ENCODE data around the gene RGPD4.
"Not testable (repeated sequence)": the region's sequence is repeated elsewhere in the genome, so short reads cannot be mapped to it uniquely, and the experiment has no call there.

Gene RGPD4

DNA sequence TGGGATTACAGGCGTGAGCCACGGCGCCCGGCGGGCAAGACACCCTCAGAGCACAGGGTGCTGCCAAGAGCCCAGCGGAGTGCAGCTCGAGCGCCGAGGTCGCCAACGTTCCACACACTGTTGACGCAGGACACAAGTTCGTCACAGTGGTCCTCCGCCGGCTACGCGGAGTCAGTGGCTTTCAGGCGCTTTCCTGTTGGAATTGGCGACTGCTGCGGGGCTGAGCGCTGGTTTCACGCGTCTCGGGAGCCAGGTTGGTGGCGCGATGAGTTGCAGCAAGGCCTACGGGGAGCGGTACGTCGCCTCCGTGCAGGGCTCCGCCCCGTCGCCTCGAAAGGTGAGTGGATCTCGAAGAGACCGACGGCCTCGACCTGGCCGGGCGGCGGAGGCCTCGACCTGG, at the start of gene RGPD4:
Gene RGPD4 (plus strand): TSS at position 144 of the 400 bp plus-strand sequence. CDS start 122 bp downstream, at position 266.
- DNase-seq = not testable (repeated sequence)

GRCh38 chr2:107777974-107778373, 48.7 kb upstream of the RGPD4 start:
- no peak for DNase-seq

DNA sequence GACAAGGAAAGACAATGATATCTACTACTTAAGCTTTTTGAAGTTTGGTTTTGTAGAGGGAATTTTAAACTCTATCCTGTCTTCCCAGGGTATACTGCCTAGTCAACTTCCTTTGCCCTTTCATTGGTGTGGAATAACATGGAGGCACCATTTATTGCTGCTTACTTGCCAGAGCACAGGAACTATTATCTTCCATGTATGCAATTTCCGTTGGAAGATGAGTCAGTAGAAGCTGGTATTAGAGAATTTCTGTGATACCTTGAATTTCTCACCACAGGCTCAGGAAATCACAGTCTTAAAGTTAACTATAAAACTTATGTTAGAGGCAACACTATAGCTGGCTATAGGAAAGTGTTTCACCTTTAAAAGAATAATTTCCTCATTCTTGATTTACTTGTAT, 40.9 kb upstream of the RGPD4 start:
- no peak for DNase-seq

GRCh38 chr2:107790837-107791236, 35.9 kb upstream of the RGPD4 start:
- no peak for DNase-seq

- DNase-seq = no peak
Observed at GRCh38 chr2:107801498-107801897, 25.2 kb upstream of the RGPD4 start.

DNA sequence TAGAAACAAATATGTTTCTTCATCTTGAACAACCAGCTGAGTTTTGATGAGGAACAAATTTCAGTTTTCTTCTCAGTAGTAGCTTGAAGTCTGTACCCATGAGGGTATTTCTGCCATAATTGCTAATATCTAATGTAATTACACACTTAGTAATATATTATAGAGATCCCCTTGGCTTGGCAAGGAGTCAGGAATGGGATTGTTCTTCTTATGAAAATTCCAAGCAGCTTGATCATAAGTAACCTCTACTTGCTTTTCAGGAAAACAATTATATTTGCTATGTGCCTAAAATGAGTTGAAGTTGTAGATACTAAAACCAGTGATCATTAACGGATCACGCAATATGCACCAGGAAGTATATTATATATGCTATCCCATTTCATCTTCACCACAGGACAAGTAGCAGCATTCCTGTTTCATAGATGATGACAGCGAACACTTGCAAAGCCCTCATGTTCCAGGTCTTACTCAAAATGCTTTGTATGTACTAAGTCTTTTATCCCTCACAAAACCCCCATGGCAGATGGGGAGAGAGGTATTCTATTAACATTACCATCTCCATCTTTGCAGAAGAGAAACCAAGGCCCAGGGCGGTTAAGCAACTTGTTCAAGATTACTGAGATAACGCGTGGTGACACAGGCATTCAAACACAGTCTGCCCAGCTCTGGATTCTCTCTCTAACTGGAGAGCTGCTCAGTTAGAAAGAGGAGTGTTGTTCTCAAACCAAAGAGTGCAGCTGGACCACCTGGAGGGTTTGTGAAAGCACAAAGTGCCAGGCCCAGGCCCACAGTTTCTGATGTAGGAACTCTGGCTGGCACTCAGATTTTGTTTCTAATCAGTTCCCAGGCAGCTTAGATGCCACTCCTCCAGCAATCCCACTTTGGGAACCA, 21.8 kb upstream of the RGPD4 start:
- no peak for DNase-seq

DNA sequence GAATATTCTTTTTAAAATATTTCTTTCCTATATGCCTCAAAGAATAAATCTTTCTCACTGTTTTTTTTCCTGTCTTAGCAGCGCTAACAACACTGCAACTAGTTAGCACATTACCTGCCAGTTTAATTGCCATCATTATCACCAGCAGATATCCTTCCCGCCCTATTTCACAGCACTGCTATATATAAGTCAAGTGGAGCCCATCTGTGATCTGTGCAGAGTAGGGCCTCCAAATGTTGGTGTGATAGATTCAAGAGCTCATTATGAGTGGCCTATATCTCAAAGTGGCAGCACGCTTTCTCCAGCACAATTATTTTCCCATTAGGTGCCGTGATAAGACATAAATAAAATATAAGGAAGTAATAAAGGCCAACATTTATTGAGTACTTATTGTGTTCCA, 19.8 kb upstream of the RGPD4 start:
- DNase-seq = no peak

DNA sequence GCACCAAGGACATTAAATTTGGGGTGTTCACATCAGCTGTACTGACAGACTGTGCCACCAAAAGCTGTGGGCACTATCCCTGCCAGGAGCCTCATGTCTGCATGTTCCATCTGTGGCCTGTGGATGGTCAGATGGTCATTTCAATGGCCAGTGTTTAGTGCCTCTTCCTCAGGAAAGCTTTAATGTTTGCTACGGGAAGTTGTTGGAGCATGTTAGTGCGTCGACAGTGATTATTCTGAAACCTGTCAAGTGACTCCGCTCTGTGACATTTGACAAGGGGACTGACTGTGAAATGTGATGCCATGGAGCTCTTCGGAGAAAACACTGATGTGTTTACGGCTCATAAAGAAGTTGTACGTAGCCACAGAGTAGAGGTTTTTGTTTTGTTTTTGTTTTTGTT, 18.7 kb upstream of the RGPD4 start:
- no peak for DNase-seq

DNA sequence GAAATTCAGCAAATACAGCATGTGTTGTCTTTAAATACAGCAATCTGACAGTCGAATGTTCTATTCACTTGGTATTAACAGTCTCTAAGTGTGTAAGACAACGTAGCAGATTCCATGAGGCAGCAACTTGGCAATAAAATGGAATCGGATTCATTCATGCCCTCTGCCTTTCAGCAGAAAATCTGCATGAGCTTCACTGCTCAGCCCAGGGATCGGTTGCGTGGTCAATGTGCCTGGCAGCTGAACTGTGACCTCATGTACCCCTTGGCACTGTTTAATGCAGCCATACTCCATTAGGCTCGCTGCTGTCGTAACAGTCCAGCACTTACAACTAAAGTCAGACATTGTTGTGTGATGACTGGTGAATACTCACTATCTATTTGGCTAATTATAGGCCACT, 17.7 kb upstream of the RGPD4 start:
- no peak for DNase-seq

GRCh38 chr2:107809835-107810234, 16.9 kb upstream of the RGPD4 start:
- DNase-seq = no peak

- no peak for DNase-seq
Observed at GRCh38 chr2:107810734-107811133, 16.0 kb upstream of the RGPD4 start.

GRCh38 chr2:107811411-107811810, 15.3 kb upstream of the RGPD4 start:
- no peak for DNase-seq

DNA sequence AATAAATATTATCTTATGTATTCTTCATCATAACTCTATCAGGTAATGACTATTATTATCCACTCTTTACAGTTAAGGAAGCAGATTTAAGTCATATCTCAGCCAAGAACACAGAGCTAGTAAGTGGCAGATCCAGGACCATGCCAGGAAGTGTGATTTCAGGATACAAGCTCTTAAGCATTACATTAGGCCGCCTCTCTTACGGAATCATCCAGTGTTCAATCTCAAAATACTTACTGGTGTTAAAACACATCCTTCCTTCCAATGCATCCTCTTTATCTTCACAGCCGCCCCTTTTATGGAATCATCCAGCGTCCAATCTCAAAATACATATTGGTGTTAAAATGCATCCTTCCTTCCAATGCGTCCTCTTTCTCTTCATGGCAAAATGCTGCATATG, 14.7 kb upstream of the RGPD4 start:
- DNase-seq = no peak

DNA sequence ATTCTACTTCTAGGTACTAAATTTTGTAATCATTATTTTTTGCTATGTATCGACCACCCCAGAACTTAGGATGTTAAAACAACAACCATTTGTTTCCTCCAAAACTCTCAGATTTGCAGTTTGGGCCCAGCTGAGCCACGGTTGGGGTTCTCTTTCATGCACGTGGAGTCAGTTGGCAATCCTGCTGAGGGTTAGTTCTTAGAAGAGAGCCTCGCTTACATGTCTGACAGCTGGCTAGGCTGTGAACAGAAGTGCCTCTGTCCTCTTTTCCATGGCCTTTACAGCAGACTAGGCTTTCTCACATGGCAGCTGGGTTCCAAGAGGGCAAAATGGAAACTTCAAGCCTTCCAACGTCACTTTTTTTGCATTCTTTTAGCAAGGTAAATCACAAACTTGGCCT, 9.3 kb upstream of the RGPD4 start:
- no peak for DNase-seq

DNA sequence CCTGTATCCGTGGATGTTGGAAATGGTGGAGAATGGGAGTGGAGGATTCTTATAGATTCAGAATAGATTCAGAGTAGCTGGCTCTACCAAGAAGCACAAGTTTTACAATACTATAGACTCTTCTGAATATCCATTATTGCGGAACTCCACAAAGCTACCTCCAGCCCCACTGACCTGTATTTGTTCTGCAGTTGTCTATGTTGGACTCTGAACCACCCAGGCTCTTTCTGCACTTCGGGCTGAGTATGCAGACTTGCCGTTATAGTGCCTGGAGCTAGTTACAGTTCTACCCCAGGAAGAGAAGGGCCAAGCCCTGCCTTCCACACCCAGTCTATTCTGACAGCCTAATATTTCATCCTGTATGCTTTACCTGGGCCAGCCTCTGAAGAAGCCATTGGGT, 4.4 kb upstream of the RGPD4 start:
- DNase-seq = no peak

DNA sequence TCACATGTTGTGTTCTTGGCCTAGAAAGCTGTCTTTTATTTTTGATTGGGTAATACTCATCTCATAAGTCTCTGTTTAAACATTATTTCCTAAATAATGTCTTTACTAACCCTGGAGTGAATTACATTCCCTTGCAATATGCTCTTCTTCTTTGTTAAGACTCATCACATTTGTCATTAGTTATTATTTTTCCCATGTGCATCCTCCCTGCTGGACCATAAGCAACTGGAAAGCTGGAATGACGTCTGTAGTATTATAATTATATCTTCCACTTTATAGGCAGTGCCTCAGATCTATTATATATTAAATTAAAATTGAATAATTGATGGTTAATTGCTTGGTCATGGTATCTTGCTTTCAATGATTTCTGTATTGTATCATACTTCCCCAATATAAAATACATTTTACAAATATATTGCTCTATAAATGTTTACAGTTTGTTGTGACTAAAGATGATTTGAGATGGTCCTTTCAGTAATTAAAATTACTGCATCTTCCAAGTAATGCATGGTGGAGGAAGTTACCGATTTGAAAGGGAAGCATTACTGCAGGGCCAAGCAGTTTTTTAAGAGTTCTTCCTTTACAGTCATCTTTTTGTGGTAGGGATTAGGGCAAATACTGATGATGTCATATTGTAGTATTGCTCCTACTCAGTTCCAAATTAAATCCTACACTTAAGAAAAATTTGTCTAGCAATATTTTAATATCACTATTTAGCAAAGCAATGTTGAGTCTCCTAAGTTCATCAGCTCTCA, 2.1 kb upstream of the RGPD4 start:
- no peak for DNase-seq

DNA sequence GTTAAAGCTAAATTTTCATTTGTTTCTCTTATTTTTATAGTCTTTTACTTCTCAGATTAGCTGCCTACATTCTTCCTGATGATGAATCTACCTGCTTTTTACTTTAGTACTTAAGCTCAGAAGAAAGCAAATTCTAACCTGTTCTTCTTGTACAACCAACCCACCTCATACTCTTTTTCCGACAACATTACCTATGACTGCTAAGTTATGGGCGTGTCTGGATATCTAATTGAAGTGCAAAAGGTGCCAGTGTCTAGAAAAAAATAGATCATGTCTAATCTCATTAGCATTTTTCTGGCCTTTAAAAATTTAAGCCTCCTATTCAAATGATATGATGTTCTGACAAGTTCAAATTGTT, 1.5 kb upstream of the RGPD4 start:
- no peak for DNase-seq

GRCh38 chr2:107829514-107829913, 2.8 kb downstream of the RGPD4 start:
- DNase-seq = not testable (repeated sequence)

DNA sequence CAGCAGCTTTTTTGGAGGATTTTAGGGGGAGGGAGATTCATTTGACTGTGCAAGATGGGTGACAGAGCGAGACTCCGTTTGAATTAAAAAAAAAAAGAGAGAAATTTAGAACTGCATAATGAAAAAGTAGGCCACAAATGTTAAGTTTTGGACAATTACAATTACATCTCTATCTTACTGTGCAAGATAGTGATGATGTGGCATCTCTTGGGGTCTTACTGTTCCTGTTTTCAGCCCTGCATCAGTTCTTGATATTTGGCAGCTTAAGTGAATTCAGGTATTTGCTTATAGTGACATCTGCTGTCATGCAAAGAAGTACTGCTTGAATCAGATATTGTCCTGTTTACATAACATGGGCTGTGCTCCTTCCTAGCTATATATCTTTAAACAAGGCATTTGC, 6.5 kb downstream of the RGPD4 start:
- not testable (repeated sequence) for DNase-seq

DNA sequence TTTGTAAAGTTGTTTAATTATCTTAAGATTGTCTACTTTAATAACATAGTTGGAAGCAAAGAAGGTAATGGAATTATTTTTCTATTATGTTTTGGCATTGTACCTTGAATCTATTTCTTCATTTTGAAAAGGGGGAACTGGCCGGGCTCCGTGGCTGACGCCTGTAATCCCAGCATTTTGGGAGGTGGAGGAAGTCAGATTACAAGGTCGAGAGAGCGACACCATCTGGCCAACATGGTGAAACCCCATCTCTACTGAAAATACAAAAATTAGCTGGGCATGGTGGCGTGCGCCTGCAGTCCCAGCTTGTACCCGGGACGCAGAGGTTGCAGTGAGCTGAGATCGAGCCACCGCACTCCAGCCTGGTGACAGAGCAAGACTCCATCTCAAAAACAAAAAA, 6.9 kb downstream of the RGPD4 start:
- DNase-seq = not testable (repeated sequence)

GRCh38 chr2:107916121-107916520, 89.4 kb downstream of the RGPD4 start:
- DNase-seq = not testable (repeated sequence)

DNA sequence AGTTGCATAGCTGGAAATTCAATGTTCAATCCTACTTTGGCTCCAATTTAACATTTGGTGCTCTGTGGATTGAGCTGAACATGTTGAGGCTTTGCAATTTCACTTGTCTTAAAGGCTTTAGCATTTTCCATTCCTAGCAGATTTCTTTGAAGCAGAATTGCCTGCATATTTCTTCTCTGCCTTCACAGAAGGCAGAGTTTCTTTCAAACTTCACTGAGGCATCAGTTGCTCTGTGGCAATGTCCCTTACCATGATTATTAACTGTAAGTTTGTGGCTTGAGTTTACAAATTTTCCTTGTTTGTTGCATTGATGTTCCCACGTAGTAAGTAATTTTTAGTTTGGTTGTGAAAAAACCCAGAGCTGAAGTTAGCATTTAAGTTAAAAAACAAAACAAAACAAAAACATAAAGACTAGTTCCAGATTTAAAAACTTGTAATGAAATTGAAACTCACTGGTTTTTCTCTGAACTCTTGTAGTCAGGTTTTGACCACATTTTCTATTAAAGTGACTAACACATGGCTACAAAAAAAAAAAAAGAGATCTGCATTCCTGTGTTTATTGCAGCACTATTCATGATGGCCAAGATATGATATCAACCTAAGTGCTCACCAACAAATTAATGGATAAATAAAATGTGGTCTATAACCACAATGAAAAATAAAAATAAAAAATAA, 90.1 kb downstream of the RGPD4 start:
- DNase-seq = not testable (repeated sequence)

DNA sequence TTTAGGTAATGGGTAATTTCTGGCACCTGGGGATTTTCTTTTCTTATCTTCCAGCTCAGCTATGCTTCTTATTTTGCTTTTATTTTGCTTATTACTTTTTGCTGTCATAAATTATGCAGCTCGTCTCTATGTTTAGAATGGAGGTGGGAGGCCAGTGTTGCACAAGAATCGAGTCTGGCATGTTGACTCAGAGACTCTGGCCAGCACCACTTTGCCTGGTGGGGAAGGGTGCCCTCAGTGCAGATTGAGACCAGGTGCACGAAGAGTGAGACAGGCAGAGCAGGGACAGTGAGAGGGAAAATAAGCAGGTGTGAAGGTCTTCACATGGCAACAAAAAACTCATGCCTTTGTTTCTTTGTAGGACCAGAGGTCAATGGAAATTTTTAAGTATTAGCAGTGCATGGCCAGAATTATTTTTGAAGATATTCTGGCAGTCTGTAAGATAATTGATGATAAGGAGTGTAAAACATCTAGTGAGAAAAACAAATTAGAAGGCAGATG, 100.4 kb downstream of the RGPD4 start:
- no peak for DNase-seq

Data from CD4-positive, alpha-beta T cell treated with Interleukin-15 for 1 hour (primary cell).